COLO668 (cell line): ENCODE measurements around the gene OR52I1.

Experiments
- DNase-seq: peaks from one replicate; lab custom pipeline; 2025; ENCODE audit not compliant: unreplicated experiment; lab: John Stamatoyannopoulos, UW

Gene OR52I1

DNA sequence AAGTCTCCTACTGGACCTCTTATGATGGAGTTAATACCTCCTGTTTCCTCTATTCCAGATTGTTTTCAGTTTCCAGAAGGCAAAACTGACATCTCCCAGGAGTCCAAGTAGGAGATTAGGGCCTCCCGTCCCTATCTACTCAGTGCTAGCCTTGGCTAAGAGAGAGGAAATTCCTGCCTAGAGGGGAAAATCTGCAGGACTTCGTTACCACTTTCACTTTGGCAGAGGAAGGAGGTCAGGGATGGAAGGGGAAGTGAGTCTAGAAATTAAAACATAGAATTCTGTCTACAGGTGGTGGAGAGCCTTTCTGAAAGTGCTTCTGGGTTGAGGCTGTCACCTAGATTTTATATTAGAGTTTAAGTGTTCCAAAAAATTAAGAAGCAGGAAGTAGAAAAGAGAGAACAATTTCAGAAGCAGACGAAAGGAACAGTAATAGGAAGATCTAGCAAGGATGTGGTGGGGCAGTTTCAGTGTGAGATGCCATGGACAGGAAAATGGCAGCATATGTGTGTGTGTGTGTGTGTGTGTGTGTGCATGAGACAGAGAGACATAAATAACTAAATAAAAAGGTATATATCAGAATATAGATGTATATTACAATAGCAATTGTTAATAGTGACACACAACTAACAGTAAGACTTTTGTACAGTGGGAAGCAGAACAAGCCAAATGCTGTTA is 16.6 kb downstream of the OR52I1 start:
- no peak for DNase-seq

GRCh38 chr11:4611986-4612385 is 18.1 kb downstream of the OR52I1 start:
- DNase-seq = no peak

DNA sequence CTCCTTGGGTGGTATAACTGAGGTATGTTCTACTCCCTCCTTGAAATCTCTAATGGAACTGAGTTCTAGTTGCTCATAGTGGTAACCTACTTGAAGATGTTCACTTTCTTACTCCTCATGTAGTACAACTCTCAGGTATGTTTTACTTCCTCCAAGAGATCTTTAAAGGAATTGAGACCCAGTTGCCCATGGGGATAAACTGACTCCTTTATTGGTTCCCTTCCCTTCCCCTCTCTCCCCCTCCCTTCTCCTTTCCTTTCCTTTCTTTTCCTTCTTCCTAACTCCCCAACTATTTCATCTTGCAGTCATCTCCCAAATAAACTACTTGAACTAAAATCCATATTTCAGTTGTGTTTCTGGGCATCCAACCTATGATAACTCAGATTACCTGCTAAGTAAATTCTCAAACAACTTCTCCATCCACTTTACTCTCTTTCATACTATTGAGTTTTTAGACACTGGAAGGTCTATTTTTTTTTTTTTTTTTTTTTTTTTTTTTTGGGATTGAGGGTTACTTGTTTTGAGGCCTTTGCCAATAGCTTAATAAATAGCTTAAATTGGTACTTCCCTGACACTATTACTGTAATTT is 22.1 kb downstream of the OR52I1 start:
- DNase-seq = no peak

DNA sequence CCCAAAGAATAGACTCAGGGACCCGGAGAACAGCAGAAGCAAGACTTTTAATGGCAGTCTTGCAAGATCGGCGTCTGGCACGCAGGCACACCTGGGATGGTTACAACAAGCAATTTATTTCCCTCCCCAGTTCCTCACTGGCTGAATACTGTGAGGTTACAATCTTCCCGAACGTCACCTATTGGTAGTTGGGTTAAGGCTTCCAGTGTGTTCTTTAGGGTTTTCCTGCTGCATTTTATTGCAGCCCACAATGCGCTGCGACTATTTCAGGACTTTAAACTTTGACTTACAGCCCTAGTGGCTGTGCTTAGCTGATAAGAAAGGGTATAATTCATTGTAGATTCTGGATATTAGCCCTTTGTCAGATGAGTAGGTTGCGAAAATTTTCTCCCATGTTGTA is 25.7 kb downstream of the OR52I1 start:
- DNase-seq = no peak

DNA sequence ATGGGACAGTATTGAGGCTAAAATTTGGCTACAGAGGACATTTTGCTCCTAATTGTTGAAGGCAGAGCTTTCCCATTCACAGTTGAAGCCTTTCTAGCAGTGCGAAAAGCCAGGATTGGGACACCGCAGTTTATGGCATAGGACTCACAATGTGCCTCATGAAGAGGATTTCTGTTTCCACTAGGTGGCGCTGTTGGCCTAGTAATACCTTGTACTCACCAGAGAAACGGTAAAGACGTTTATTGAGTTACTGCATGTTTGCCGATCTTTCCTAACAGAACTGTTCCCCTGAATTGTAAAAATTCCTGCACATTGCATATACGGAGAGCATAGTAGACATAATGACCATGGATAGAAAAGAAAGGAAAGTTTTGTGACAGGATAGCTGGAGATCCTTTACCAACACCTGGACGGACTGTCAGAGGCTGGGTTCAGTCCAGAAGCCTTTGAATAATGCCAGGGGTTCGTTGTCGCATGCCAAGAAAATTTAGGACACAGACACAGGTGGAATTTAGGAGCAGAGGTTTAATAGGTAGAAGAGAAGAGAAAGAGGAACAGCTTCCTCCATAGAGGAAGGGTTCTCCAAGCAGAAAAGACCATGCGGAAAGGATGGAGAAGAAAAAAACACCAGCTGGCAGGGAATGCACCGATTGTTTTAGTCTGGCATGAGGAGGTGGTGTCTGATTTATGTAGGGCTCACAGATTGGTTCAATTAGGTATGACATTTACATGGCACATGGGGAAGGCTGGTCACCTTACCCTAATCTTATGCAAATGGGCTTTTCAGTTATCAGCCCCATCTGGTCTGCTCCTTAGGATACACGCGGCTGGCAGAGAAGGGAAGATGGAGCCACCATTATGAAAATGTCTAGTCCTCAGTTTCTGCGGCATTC is 32.6 kb downstream of the OR52I1 start:
- DNase-seq = peak; percentile 86

- no peak for DNase-seq
These were observed 42.3 kb downstream of the OR52I1 start for GRCh38 chr11:4636136-4636535.

DNA sequence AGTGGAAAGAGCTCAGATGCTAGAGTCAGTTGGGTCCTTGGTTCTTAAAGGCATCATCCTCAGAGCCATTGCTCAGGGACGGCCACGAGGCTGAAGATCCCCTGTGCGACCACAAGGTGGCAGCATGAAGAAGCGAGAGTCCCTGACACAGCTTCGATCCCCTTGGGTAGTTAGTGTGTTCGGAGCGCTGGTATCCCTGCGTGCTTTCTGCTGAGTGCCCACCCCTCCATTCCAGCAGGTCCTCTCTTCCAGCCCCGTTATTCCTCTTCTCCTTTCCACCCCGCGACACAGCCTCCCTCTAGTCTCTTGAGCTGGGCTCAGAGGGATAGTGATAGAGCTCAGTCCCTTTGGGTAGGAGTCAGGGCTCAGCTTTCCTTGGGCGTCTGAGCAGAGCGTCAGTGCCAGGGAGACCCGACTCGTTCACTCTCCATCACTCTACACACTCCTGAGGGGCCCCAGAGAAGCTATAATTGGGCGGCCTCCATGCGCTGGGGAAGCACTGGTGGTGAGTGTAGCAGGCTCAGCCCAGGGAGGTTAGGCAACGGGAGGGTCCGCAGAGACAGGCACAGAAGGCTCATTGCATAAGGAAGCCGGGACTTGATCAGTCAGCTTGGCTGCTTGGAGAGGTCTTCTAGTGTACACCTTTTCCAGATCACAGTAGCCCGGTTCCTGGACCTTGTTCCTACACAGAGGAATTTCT is 43.3 kb downstream of the OR52I1 start, which contains the start of gene OR51D1:
OR51D1 (plus strand) TSS at position 516 of the 700 bp plus-strand sequence. CDS start 2,314 bp downstream, outside the sequence.
- peak; percentile 78 for DNase-seq

DNA sequence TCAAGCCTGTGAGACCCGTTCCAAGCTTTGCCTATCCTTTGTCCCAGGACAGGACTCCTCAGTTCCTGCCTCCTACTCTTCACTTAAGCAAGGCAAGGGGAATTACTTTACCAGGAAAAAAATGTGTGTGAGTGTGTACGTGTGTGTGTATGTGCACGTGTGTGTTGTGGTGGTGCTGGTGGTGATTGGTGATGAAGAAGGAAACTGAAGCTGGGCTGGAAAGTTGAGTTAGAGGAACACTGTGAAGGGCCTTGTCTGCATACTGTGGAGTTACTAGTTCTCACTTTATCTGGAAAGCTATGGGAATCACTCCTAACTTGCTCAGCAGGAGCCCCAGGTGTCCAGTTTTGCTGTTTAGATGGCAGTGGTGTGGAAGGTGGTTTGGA is 43.8 kb downstream of the OR52I1 start:
- DNase-seq = no peak

DNA sequence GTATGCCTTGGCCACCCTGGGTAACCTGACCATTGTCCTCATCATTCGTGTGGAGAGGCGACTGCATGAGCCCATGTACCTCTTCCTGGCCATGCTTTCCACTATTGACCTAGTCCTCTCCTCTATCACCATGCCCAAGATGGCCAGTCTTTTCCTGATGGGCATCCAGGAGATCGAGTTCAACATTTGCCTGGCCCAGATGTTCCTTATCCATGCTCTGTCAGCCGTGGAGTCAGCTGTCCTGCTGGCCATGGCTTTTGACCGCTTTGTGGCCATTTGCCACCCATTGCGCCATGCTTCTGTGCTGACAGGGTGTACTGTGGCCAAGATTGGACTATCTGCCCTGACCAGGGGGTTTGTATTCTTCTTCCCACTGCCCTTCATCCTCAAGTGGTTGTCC is 46.1 kb downstream of the OR52I1 start:
- DNase-seq = no peak

GRCh38 chr11:4641501-4641900 is 47.7 kb downstream of the OR52I1 start:
- DNase-seq = no peak

DNA sequence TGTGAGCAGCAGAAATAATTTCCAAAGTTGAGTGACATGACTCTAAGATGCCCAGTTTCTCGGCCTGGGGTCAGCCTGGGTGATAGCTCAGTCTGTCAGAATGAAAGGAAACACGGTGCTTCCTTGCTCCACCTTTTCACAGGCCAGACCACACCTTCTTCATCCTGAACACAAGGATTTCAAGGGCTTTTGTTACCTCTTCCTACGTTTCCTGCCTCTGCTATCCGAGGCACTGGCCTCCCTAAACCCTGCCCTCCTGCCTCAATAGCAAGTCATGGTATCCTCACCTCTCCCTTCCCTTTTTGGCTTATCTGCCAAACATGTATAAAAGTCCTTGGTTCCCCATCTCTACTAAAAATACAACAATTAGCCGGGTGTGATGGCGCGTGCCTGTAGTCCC is 48.2 kb downstream of the OR52I1 start:
- no peak for DNase-seq

GRCh38 chr11:4643076-4643475 is 49.2 kb downstream of the OR52I1 start:
- no peak for DNase-seq

- no peak for DNase-seq
These were observed 49.8 kb downstream of the OR52I1 start, which contains the start of gene OR51E1 for GRCh38 chr11:4643682-4644081. TSS of gene OR51E1 (plus strand) at chr11:4643982. CDS start at chr11:4652527, 8,545 bp downstream.

GRCh38 chr11:4644233-4644632 is 50.4 kb downstream of the OR52I1 start:
- DNase-seq = no peak
